Kidney (tissue), 14 donors: ENCODE measurements around the gene SCCPDH. TPM values are rescaled to one million over a fixed set of nuclear protein-coding genes. Genes with fewer than 3 reads are reported as not detected.

ENCODE experiments used
- DNase-seq, 5 donors: peaks; one replicate each; pipeline ENCODE4 v3.0.0-alpha.2; 2013 to 2020
- FAIRE-seq: peaks from 2 replicates; lab custom pipeline; 2012; peaks lifted over from hg19 to GRCh38; lab: Jason Lieb, UNC
- H3K27ac ChIP-seq, 2 donors: one replicate each; pipeline ENCODE4 v1.7.0; 2013; ENCODE audit warnings: low read depth in 2 of 2, low read length in 2 of 2, inconsistent platforms in 1 of 2
- H3K27me3 ChIP-seq: one replicate; pipeline ENCODE4 v1.7.1; 2013; ENCODE audit warnings: low read length, inconsistent platforms; ENCODE audit not compliant: control insufficient read depth, insufficient read depth
- H3K36me3 ChIP-seq, 3 donors: one replicate each; pipeline versions ENCODE4 v1.7.0 to v1.7.1; 2013; ENCODE audit warnings: low read length in 3 of 3, control low read depth in 1 of 3, inconsistent platforms in 1 of 3; ENCODE audit not compliant: insufficient read depth in 3 of 3, control insufficient read depth in 2 of 3
- H3K4me1 ChIP-seq, 3 donors: one replicate each; pipeline versions ENCODE4 v1.7.0 to v1.7.1; 2013; ENCODE audit warnings: low read length in 3 of 3, inconsistent platforms in 1 of 3, low read depth in 1 of 3; ENCODE audit not compliant: control insufficient read depth in 2 of 3, insufficient read depth in 2 of 3
- H3K4me3 ChIP-seq, 3 donors: one replicate each; pipeline versions ENCODE4 v1.7.0 to v1.8.1; 2013; ENCODE audit warnings: low read length in 3 of 3, control low read depth in 1 of 3, inconsistent platforms in 1 of 3
- H3K9ac ChIP-seq, 3 donors: one replicate each; pipeline versions ENCODE4 v1.7.0 to v1.7.1; 2013; ENCODE audit warnings: low read length in 3 of 3, control low read depth in 1 of 3, inconsistent platforms in 1 of 3
- H3K9me3 ChIP-seq, 3 donors: one replicate each; pipeline versions ENCODE4 v1.7.0 to v1.7.1; 2013; ENCODE audit warnings: low read length in 3 of 3, control low read depth in 1 of 3, inconsistent platforms in 1 of 3; ENCODE audit not compliant: control insufficient read depth in 2 of 3, insufficient read depth in 1 of 3
- intact Hi-C: fragments of 100-400 bp; cut with DNase I; formaldehyde crosslinking; loops from one replicate; pipeline ENCODE4 v1.11.1; 2022
- polyA plus RNA-seq: library from polyadenylated mRNA; stranded (reverse); fragments of 350-450 nt; fragmentation: Illumina TruSeq; extraction: RNeasy Lipid Tissue Mini Kit (QIAGEN cat#74804); gene quantifications from one replicate; pipeline ENCODE4 v1.2.3, GENCODE V29; 2014; ENCODE audit warnings: low read depth, low replicate concordance; ENCODE audit not compliant: insufficient read depth
- total RNA-seq: library from RNA; stranded (reverse); fragmentation: NEBNext Ultra II Directional; extraction: Animal tissue kit (Norgen Biotek cat#: 25700); gene quantifications from one replicate; pipeline ENCODE4 v1.2.1, GENCODE V29; 2021
- TF ChIP-seq, protein P1 (sequence below): IDR thresholded peaks from 3 replicates; pipeline ENCODE4 v1.5.1; 2012; ENCODE audit warnings: mild to moderate bottlenecking, moderate library complexity, borderline replicate concordance; ENCODE audit not compliant: insufficient read depth; ENCODE audit errors: extremely low read depth
- donor health status: control.
- donor health status: control.
- donor health status: control.
- donor health status: control.
- donor health status: control.
- donor health status: DM: yes; HTN: yes; CAD: no.
- donor health status: Normal renal cell carcinoma (clear cell type).

Gene SCCPDH
- total and polyA plus RNA-seq, 2 donors from 2014 or later, result 37.2 to 48.6 TPM

DNA sequence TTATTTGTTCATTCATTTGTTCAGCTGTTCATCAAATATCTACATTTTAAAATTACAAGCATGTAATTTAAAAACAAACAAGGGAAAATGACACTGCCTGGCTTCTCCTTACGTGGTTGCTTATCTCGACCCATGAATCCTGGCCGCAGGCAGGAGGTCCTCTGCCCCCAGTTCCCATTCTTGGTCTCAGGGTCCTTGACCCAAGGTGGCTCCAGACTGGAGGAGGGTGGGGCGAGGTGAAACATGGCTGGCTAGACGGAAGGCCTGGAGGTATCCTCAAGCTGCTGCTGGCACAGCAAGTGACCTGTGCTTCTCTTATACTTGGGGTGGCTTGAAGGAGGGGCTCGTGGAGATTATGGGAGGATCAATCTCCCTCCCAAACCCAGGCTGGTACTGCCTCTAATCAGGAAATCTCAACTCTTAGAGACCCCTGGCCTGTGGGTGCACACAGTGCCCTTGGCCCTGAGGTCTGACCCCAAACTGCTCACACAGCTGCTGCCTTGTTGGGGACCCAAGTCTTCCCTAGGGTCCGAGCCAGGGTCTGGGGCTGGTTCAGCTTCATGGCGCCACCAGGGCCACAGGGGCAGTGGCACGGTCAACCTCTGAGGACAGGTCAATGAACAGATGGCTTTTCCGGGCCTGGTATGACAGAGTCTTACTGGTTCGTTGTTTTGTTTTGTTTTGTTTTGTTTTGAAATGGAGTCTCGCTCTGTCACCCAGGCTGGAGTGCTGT, 63.7 kb downstream of the SCCPDH start:
- Histone ChIP-seq H3K4me1 (peaks cover 0 to 5% (median 0%) of the 10 kb centered on the region in 3 donors), H3K27ac (no peak overlapping the region), H3K9ac (no peak overlapping the region), H3K27me3 (no peaks in the 10 kb centered on the region), H3K9me3 (peaks cover 0 to 2% (median 0%) of the 10 kb centered on the region in 3 donors), H3K36me3 (no peaks in the 10 kb centered on the region), H3K4me3 (no peak overlapping the region)
- DNase-seq, result no peak
- FAIRE-seq, result no peak
- TF ChIP-seq, protein P1, sequence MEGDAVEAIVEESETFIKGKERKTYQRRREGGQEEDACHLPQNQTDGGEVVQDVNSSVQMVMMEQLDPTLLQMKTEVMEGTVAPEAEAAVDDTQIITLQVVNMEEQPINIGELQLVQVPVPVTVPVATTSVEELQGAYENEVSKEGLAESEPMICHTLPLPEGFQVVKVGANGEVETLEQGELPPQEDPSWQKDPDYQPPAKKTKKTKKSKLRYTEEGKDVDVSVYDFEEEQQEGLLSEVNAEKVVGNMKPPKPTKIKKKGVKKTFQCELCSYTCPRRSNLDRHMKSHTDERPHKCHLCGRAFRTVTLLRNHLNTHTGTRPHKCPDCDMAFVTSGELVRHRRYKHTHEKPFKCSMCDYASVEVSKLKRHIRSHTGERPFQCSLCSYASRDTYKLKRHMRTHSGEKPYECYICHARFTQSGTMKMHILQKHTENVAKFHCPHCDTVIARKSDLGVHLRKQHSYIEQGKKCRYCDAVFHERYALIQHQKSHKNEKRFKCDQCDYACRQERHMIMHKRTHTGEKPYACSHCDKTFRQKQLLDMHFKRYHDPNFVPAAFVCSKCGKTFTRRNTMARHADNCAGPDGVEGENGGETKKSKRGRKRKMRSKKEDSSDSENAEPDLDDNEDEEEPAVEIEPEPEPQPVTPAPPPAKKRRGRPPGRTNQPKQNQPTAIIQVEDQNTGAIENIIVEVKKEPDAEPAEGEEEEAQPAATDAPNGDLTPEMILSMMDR, result no peak
- intact Hi-C loops, result no loop called here

DNA sequence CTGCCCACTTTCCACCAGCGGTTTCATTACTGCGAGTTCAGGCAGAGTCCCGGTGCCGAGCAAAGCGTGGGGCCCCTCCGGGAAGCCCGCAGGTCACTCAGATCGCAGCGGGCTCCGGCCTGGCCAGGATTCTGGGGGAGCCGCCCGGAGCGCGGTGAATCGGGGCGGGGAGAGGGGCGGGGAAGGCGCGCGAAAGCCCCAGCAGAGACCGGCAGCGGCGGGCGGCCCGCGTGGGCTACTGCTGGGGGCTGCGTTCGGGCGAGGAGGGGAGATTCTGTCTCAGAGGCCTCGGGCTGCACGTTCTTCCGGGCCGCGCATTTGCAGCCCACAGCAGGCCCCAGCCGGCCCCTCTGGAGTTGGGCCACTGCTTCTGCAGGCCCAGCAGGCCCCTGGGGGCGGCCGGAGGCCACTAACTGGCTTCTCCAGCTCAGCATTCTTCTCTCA, 64.7 kb downstream of the SCCPDH start:
- DNase-seq, result peak; percentile 43 to 63 (median 52)
- H3K9me3 ChIP-seq, result peaks cover 0 to 2% (median 0%) of the 10 kb centered on the region in 3 donors
- no peak overlapping the region for H3K9ac ChIP-seq
- intact Hi-C loops, result no loop called here
- no peak overlapping the region for H3K4me3 ChIP-seq
- H3K36me3 ChIP-seq, result no peaks in the 10 kb centered on the region
- TF ChIP-seq, protein P1, result no peak
- FAIRE-seq, result no peak
- H3K4me1 ChIP-seq, result peaks cover 0 to 5% (median 0%) of the 10 kb centered on the region in 3 donors
- no peak overlapping the region for H3K27ac ChIP-seq
- H3K27me3 ChIP-seq, result no peaks in the 10 kb centered on the region

DNA sequence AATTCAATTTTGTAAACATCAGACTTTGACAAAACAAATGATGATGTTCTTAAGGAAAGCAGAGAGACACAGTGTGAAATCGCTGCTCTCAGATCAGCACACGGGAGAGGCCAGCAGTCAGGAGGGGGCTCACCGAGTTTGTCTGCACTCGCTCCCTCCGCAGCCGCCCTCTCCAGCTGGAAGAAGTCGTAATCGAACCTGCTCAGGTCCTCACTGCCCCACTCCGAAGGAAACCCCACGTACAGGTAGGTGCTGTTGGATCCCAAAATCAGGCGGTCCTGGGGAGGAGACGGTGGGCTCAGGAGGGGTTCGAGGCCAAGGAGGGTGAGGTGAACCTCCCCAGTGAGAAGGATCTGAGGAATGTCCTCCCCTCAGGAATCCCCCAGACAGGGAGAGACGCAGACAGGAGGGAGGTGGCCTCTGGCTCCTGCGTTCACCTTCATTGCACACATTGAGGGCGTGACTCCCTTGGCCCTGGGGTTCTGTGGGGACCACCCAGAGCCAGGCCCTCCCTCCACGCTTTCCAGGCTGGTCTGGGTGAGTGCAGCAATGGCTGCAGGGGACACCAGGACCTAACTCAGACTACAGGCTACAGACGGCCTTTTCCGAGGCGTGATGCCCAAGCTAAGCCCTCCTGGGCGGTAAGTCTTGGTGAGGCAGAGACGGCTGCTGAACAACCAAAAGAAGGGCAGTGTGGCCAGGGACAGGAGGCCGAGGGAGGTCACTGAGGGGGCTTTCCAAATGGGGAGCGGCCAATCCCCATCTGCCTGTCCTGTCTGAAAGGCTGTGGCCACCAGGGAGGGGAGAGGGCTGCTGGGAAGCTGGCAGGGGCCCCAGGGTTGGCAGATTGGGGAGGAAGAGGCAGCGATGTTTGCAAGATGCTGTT, 65.5 kb downstream of the SCCPDH start:
- peaks cover 0 to 2% (median 0%) of the 10 kb centered on the region in 3 donors for H3K9me3 ChIP-seq
- H3K27ac ChIP-seq, result no peak overlapping the region
- H3K36me3 ChIP-seq, result no peaks in the 10 kb centered on the region
- TF ChIP-seq, protein P1, result no peak
- no peak overlapping the region for H3K9ac ChIP-seq
- peak overlapping the region in 1 of 3 donors; percentile 11 for H3K4me3 ChIP-seq
- FAIRE-seq (no peak), DNase-seq (peak in 4 of 5 donors; percentile 63 to 75 (median 66))
- H3K27me3 ChIP-seq, result no peaks in the 10 kb centered on the region
- intact Hi-C loops, result no loop called here
- peaks cover 0 to 3% (median 0%) of the 10 kb centered on the region in 3 donors for H3K4me1 ChIP-seq
